Lower leg skin (tissue), 3 donors: ENCODE data around the gene CCT6B.

Source experiments
- POLR2A ChIP-seq, 2 donors: fragments of 450-650 bp; IDR thresholded peaks; one replicate each; pipeline ENCODE4 v1.6.1; 2016 to 2017; ENCODE audit warnings: antibody characterized with exemption in 2 of 2, mild to moderate bottlenecking in 1 of 2, moderate library complexity in 1 of 2
- TF ChIP-seq, protein P1 (sequence below), 3 donors: fragments of 450-650 bp; IDR thresholded peaks; one replicate each; pipeline ENCODE4 v1.5.1; 2016; ENCODE audit warnings: antibody characterized with exemption in 3 of 3, mild to moderate bottlenecking in 3 of 3, moderate library complexity in 2 of 3

DNA sequence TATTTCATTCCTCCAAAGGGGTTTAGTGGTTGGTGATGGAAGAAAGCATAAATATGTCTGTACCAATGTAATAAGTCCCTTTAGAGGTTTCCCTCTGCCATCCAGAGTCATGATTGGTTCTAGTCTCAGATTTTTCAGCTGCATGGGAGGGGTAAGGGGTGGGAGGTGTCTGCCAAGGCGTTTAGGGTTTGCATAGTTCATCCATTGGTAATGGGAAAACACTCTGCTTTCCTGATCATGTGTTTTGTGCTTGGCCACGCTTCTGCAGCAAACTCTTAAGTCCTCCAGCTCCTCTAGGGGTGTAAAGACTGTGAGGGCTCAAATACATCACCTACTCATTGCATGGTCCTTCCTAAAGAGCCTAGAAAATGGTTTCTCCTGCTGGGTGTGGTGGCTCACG, 48.8 kb upstream of the CCT6B start:
- TF ChIP-seq, protein P1, sequence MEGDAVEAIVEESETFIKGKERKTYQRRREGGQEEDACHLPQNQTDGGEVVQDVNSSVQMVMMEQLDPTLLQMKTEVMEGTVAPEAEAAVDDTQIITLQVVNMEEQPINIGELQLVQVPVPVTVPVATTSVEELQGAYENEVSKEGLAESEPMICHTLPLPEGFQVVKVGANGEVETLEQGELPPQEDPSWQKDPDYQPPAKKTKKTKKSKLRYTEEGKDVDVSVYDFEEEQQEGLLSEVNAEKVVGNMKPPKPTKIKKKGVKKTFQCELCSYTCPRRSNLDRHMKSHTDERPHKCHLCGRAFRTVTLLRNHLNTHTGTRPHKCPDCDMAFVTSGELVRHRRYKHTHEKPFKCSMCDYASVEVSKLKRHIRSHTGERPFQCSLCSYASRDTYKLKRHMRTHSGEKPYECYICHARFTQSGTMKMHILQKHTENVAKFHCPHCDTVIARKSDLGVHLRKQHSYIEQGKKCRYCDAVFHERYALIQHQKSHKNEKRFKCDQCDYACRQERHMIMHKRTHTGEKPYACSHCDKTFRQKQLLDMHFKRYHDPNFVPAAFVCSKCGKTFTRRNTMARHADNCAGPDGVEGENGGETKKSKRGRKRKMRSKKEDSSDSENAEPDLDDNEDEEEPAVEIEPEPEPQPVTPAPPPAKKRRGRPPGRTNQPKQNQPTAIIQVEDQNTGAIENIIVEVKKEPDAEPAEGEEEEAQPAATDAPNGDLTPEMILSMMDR (IDR thresholded peaks at IDR 0.05) = no peak
- TF ChIP-seq POLR2A (IDR thresholded peaks at IDR 0.05) = no peak
